HG03280 (cell line): ENCODE data around the gene COL24A1.
A peak's percentile ranks its signal among the peaks of the same experiment; 100 is the strongest.
"Not testable (repeated sequence)": the region's sequence is repeated elsewhere in the genome, so short reads cannot be mapped to it uniquely, and the experiment has no call there.

Experiments
- ATAC-seq: cut with Tn5 transposase; IDR thresholded peaks from one replicate; pipeline ENCODE4 v1.9.1; 2021; ENCODE audit warnings: mild to moderate bottlenecking, moderate library complexity; ENCODE audit not compliant: unreplicated experiment

COL24A1 gene

DNA sequence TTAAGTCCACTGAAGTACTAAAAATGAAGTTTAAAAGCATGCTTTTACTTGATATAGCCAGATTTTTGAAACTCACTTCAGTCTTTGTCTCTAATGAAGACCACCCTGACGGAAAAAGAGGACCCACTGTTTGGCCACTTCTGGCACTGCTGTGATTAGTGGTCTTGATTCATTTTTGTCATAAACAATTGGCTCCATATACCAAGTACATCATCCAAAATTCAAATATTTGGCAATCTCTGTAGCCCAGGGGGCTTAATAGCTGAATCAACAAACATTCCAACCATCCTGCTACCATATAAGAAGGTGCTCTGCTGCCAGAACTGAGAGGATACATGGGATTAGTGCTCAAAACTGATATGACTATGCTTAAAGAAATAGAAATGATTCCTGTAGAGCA, 156.0 kb downstream of the COL24A1 start:
- no peak for ATAC-seq

DNA sequence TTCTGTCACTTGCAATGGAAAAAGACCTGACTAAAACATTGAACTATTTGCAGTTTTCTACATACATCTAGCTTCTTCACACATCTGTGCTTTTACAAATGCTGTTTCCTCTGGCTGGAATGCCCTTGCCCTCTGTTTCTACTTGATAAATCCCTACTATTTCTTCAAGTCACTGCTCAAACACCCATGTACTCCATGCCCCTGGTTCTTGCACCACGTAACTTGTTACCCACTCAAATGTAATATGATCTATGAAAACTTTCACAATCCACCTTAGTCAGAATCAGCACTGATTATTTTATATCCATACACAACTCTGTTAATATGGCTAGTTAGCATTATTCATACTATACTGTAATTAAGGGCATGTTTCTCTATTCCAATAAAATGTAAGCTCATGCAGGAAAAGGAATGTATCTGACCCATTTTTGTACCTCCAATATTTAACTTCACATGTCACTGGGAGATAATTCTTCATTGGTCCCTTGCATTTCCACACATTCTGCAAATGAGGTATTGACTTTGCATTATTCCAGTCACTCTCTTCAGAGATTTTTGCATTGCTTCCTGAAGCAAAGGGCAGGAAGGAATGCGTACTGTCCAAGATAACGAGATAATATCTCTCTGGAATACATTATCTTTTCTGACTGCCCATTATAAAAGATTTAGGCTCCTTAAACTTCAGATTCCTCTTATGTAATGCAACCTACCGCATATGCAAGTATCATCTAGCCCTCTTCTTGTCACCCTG, 158.3 kb downstream of the COL24A1 start:
- no peak for ATAC-seq

DNA sequence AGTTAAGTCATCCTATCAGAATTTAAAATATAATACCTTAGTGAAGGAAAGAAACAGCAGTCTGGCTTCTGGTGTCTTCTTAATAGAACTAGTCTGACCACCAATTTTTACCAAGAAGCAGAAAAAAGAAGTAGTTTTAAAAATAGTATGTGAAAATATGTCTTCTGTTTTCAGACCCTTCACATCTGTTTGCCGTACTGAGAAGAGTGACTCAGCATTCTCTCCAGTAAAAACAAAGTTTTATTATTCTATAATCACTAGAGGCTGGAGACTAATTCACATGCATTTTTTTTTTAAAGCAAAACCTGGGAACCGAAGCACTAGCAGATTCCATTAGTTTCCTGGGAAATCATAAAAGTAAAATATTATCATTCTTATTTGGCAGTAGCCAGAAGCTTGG, 163.8 kb downstream of the COL24A1 start:
- peak; percentile 45 for ATAC-seq

DNA sequence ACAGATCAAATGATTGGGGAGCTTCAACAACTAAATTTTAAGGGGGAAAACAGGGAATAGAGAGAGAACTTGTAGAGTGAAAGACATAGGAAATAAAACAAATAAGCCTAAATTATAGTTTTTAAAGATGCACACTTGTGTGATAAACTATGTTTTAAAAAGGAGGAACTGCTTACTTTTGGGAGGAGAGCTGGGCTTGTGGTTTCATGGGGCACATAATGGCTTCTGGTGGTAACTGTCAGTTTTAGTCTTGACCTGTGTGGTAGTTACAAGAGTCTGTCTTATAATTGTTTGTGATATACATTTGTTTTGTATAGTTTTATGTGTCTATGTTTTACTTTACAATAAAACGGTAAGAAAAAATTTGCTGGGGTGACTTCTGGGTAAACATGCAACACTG, 165.3 kb downstream of the COL24A1 start:
- peak; percentile 45 for ATAC-seq

DNA sequence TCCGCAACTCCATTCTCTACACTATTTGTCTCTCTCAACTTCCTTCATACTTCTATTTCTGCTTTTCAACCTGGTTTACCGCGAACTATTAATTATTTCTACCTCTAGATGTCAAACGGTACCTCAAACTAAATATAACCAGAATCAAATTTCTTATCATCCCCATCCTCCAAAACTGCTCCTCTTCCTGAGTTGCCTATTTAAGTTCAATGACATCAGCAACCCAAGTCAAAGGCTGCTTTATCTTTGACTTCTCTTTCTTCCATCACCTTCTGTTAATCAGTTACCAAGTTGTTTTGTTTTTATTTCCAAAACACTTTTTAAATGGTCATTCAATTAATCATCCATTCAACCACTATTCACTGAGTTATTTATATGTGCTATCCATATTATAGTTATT, 171.9 kb downstream of the COL24A1 start:
- no peak for ATAC-seq

DNA sequence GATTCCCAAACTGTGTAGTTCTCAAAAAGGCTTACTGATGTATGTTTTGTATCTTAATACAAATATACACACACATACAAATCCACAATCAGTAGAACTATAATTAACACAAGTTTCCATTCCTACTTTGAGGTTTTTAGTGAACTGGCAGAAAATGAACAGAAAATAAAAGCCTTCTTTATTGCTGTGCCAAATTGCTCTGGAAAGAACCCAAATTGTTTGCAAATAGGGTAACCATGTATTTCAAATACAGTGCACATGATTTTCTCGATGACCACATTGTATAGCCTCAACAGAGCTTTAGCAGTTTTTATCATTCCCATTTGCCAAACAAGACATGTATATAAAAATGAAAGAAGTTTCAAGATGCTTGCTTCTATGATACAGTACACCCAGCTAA, 173.3 kb downstream of the COL24A1 start:
- ATAC-seq, result no peak

DNA sequence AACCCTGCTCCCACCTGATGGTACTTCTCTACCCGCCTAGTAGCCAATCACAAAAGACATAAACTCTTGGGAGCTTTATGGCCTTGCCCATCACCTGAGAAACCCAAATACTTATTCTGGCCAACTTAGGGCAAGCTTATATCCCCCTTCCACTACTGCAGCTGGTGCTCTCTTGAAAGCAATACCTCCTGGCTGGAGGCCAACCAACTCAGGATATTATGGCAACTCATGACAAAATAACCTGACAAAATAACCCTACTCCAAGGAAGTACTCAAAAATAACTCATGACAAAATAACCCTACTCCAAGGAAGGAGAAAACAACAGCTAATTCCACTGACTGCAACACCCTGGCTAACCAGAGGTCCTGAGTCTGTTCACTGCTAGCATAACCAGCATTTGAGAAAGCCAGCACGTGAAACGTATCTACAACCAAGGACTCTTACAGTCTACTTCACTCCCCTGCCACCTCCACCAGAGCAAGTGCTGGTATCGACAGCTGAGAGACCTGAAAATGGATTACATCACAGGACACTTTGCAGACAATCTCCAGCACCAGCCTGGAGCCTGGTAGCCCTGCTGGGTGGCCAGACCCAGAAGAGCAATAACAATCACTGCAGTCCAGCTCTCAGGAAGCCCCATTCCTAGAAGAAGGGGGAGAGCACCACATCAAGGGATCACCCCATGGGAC, 179.9 kb downstream of the COL24A1 start:
- ATAC-seq, result no peak

DNA sequence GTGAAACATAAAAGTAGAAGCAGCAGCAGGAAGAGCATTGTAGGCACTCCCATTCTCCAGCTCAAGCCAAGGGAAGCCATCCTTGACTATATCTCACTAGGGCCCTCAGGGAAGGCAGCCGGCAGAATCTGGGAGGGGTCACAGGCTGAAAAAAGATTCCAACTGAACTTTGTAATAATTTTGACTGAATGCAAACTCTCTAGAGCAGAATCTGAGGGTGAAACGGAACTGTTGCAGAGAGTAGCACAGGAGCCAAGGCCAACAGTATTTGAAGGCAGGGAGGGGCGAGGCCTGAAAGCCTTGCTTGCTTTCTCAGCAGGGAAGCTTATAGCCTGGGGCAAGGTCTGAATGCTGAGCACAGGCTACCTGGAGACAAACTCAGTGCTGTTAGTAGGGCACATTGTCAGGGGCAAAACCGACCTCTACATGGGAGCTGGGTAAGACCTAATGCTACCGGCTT, 180.6 kb downstream of the COL24A1 start:
- no peak for ATAC-seq

DNA sequence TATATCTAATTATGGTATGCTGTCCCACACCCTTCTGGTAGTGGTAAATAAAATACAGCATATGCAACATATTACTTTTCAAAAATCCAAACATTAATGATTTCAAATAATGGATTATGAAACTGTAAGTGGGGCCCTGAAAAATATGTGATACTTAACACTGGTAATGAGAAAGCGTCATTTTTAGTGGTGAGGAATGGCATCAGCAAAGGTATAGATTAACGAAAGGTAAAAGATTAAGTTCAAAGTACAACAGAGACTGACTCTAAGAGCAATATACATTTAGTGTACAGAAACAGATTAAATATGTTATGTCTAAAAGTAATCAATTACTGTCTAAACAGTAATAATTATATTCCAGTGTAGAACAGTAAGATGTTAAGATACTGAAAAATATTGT, 194.1 kb downstream of the COL24A1 start:
- no peak for ATAC-seq

DNA sequence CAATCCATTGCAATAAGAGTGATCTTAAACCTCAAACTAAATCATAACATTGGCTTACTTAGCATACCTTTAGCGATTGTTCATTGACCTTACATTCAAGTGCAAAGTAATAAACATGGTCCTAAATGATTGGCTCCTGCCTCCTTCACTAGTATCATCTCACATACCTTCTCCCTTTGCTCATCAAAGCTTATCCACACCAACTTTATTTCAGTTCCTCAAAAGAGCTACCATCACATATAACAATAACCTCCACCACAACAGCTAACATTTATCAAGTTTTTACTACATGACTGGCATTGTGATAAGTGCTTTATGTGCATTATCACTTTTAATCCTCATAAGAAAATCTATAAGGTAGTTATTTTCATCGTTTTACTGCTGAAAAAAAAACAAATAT, 198.8 kb downstream of the COL24A1 start:
- ATAC-seq, result no peak

DNA sequence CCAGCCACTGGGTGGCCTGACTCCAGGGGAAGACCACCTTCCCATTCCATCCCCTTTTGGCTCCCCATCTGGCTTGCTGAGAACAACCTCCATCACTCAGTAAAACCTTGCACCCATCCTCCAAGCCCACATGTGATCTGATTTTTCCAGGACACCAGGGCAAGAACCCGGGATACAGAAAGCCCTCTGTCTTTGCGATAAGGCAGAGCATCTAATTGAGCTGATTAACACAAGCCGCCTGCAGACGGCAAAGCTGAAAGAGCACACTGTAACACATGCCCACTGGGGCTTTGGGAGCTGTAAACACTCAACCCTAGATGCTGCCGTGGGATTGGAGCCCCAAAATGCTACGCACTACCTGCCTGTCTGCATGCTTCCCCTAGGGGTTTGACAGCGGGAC, 201.4 kb downstream of the COL24A1 start:
- not testable (repeated sequence) for ATAC-seq

DNA sequence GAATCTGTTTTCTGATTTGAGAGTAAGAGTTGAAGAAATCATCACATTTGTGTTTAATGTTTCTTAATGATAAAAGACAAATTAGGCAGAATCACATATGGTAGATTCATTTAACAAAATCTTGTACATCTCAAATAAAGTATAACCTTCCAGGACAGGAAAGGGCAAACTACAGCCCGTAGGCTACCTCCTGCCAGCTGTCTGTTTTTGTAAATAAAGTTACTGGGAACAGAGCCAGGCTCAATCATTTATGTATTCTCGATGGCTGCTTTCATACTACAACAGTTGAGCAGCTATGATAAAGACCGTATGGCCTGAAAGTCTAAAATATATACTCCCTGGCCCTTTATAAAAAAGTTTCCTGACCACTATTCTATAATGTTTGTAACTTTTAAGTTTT, 204.1 kb downstream of the COL24A1 start:
- no peak for ATAC-seq

DNA sequence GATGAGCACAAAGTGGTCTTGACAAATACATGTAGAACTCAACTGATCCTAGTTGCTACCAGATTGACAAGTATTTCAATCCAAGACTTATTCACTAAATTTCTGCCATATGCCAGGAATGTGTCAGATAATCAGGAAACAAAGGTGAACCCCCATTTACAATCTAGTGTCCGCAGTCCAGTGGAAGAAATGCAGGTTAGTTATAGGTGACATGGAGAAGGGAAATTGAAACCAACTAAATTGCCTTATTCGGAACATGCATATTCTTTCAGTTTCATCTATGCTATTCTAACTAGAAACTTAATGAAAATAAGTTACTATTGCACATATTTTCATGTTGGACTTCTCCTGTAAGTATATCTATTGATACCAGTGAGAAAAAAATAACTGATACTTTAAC, 209.4 kb downstream of the COL24A1 start:
- no peak for ATAC-seq

DNA sequence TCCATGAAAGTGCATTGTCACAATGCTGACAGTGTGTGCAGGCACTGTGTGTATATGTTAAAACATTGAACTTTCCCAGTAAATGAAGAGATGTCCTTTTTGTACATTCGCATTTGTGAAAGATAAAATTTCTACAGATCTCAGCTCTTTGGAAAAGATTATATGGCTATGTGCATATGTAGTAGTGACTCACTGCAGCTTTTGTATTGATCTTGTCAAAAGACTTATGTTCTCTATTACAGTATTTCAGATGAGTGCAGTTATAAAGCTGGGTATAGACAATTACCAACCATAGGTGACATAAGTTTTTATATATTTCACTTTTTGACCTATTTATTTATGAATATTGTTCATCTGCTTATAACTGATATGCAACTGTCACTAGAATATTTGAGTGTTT, 212.6 kb downstream of the COL24A1 start:
- no peak for ATAC-seq

DNA sequence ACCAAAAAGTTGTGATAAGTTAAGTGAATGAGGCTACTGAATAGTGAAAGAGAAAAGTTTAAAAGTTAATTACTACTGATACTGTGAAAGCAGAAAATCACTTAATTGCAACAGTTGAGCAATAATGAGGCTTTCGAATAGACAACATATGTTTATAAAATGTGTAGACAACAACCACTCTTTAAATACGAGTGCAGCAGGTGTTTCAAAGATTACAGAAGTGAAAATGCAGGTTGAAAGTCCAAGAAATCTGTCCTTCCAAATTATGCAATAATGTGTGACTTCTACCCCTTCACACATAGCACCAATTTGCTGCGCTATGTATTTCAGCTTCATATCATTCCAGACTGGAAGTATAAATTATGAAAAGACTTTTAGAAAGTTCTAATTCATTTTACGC, 213.0 kb downstream of the COL24A1 start:
- ATAC-seq, result peak; percentile 50

DNA sequence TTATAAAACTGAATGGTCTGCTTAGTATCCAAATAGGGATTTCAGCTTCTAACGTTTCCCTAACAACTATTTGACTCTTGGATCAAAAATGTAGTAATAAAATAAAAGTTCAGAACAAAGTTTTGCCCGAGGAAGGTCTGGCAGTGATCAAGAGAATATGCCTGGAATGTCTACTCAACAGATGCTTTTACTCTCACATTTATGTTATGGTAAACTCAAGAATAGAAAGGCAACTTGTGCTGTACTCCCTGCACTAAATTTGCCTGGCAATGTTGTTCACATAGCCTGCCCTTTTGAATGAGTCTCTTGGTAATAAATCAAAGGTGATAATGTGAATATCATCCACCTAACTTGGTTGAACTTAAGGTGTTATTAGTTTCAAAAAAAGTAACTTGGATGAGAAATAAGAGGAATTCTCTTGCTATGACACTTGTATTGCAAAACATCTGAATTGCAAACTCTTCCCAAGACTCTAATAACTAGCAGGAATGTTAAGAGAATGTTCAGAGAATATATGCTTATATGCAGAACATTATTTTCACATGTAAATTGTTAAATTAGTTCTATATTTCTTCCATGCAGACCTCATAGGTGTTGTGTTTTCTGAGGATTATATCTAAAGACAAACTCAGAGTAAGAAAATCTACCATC, 215.8 kb downstream of the COL24A1 start:
- no peak for ATAC-seq

DNA sequence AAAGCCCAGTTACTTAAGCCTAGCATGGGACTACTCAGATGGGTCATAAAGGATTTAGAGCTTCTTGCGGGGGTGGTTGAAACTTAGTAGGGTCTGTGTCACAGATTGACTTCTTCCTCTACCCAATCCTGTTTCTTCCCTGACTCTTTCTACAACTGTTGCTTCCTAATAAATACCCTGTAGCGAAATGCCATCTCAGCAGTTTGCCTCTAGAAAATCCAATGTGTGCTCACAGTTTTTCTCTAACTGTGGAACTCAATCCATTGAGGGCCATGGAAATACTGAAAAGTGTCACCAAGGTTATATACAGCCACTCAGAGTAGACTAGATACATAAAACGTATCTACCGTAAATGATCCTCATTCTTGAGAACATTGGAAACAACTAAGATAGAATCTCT, 217.7 kb downstream of the COL24A1 start:
- ATAC-seq, result no peak

DNA sequence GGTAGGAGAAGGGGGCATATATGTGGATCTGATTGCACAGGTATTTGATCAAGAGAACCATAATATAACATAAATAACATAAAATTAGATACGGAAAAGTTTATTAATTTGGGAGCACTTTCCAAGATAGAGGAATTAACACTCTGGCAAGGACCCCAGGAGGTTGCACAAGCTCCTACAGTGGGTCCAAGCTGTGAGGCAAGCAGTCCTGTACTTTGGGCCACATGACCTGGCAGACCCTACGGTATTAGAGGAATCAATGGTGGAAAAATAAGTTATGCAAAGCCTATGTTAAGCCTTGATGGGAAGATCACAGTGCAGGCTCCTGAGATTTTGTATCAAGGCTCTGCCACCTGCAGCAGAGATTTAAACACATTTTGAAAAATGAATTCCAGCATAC, 220.1 kb downstream of the COL24A1 start:
- ATAC-seq, result no peak

DNA sequence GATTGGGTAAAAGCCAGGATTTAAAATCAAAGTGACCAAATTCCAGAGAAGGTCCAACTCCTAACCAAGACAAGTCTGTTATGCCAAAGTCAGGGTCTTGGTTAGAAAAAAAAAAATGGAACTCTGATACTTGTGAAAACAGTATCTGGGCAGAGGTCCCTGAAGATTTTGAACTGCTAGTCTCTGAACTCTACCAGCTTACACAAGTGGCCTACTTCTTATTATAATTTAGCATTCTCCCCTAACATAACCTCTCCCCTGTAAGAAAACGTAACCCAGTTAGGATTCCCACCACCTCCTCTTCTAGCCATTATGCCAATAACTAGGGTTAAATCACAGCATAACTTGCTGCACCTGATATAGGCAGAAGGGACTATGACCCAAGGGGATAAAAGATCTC, 220.5 kb downstream of the COL24A1 start:
- ATAC-seq, result no peak

DNA sequence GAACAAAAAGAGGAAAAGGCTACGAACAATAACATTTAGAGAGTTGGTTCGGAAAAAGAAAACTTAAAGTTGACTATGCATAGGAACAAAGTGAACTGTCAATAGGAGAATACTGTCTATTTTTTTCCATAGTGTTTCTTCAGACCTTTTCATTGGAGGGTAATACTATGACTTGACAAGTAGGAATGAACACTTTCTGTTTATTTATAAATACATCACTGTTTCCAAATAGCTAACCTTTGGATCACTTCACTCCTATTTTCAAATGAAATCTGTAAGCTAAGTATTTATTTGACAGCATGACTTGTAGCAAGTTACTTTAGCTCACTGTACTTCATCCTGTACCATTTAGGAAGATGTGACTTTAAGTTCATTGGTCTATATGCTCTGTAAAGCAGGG, 221.3 kb downstream of the COL24A1 start:
- ATAC-seq, result no peak

DNA sequence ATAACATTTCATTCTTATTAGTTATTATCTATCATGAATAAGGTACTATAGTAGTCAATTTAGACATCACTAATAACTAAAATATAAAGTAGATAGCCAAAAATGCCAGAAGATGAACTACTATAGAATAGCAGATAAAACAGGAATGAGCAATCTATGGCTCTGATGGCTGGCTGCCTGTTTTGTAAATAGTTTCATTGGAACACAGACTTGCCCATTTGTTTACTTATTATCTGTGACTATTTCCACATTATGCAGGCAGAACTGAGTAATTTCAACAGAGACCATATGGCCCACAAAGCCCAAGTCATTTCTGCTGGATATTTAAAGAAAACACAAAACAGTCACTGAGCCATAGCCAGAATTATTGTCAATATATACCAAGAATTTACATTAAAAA, 222.1 kb downstream of the COL24A1 start:
- no peak for ATAC-seq

DNA sequence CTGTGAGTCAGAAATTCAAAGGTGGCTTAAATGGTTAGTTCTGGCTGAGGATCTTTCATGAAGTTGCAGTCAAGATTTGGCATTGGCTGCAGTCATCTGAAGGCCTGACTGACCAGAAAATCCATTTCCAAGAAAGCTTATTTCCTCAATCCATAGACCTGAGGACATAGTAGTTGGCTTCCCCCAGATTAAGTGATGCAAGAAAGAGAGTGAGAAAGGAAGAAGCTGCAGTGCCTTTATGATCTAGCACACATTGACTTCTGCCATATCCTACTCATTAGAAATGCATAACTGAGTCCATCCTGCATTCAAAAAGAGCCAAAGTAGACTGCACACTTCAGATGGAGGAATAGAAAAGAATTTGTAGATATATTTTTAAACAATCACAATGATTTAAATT, 222.6 kb downstream of the COL24A1 start:
- ATAC-seq, result no peak
